Activated CD4-positive, alpha-beta T cell treated with anti-CD3 and anti-CD28 coated beads for 1 hour (primary cell): ENCODE measurements around the gene CSNK2A1.

Source experiments
- DNase-seq: peaks from one replicate; pipeline ENCODE4 v3.0.0-alpha.2; 2020

The CSNK2A1 gene

GRCh38 chr20:563187-563586, 19.6 kb upstream of the CSNK2A1 start:
- DNase-seq, result no peak

- DNase-seq, result no peak
These were observed 18.8 kb upstream of the CSNK2A1 start for GRCh38 chr20:562232-562897.

GRCh38 chr20:561437-562231, 18.0 kb upstream of the CSNK2A1 start:
- peak; percentile 15 for DNase-seq

- no peak for DNase-seq
These were observed 17.1 kb upstream of the CSNK2A1 start for GRCh38 chr20:560680-561079.

GRCh38 chr20:558117-558516, 14.5 kb upstream of the CSNK2A1 start:
- DNase-seq, result no peak

GRCh38 chr20:556984-557383, 13.4 kb upstream of the CSNK2A1 start:
- DNase-seq, result no peak

GRCh38 chr20:555976-556385, 12.4 kb upstream of the CSNK2A1 start:
- no peak for DNase-seq

GRCh38 chr20:550611-551010, 7.0 kb upstream of the CSNK2A1 start:
- no peak for DNase-seq

- no peak for DNase-seq
These were observed 6.3 kb upstream of the CSNK2A1 start for GRCh38 chr20:549722-550496.

- DNase-seq, result no peak
These were observed 5.3 kb upstream of the CSNK2A1 start for GRCh38 chr20:548906-549305.

- DNase-seq, result no peak
These were observed 3.8 kb upstream of the CSNK2A1 start for GRCh38 chr20:547394-547793.

- DNase-seq, result no peak
These were observed 2.8 kb upstream of the CSNK2A1 start for GRCh38 chr20:546353-546752.

- DNase-seq, result no peak
These were observed 649 bp upstream of the CSNK2A1 start for GRCh38 chr20:544153-544725.

- peak; percentile 9 for DNase-seq
These were observed 717 bp downstream of the CSNK2A1 start for GRCh38 chr20:542777-543368.

- no peak for DNase-seq
These were observed 3.0 kb downstream of the CSNK2A1 start for GRCh38 chr20:540391-541201.

GRCh38 chr20:539848-540247, 3.7 kb downstream of the CSNK2A1 start:
- DNase-seq, result no peak

GRCh38 chr20:539191-539590, 4.4 kb downstream of the CSNK2A1 start:
- DNase-seq, result no peak

- no peak for DNase-seq
These were observed 5.6 kb downstream of the CSNK2A1 start for GRCh38 chr20:537983-538382.

GRCh38 chr20:536426-537010, 7.1 kb downstream of the CSNK2A1 start:
- DNase-seq, result no peak

GRCh38 chr20:535958-536357, 7.6 kb downstream of the CSNK2A1 start:
- DNase-seq, result no peak

- no peak for DNase-seq
These were observed 10.1 kb downstream of the CSNK2A1 start for GRCh38 chr20:533526-533925.

GRCh38 chr20:532530-532929, 11.1 kb downstream of the CSNK2A1 start:
- no peak for DNase-seq
